NCI-H1694 treated with DMSO at 0.1 percent for 48 hours (cell line): ENCODE results near the gene TRMT61B.
A peak's percentile ranks its signal among the peaks of the same experiment; 100 is the strongest.

ENCODE experiments used
- DNase-seq: peaks from one replicate; lab custom pipeline; 2025; lab: John Stamatoyannopoulos, UW

The TRMT61B gene

DNA sequence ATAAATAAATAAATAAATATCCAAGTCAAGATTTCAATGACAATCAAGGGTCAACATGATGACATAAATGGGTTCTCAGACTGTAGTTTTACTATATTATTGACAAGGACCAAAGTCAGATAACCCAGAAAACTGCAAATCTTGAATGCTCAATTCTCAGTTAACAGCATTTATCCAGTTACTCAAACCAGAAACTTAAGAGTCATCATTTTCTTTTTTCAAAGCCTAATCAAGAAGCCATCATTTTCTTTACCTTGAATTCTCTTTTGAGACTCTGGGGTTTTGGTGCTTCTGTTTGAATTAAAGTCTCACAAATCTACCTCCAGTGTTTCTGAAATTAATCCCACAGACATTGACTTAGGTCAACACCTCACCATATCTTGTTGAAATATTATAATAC lies 14.1 kb downstream of the TRMT61B start:
- no peak for DNase-seq

DNA sequence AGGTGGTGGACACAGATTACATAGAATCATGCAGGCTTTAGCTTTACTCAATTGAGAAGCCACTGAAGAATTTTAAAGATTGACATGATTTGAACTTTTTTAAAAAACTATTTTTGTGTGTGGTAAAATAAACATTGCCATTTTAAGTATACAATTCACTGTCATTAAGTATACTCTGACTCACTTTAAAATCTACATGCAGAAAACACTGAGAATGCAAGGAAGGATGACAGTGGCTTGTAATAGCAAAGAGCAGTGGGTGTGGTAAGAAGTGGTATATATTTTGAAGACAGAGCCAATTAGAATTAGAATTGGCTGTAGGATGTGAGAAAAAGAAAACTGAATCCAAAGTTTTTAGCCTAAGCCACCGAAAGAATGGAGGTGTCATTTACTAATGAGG lies 14.9 kb downstream of the TRMT61B start:
- DNase-seq: no peak

DNA sequence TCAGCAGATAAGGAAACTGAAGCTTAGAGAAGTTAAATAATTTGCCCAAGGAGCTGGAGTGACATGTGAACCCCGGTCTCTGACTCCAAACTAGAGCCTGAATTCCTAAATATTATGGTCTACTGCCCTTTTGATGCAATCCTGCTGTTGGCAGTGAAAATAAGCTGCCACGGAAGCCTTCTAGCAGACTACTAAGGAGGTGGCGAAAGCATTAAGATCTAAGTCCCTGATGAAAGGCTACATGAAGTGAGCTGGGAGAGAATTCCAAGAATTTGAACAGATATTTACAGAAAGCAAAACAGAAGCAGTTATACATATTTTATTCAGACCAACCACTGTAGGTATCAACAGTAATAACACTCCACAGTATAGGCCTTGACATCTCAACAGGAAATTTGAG lies 28.1 kb downstream of the TRMT61B start:
- DNase-seq: no peak

DNA sequence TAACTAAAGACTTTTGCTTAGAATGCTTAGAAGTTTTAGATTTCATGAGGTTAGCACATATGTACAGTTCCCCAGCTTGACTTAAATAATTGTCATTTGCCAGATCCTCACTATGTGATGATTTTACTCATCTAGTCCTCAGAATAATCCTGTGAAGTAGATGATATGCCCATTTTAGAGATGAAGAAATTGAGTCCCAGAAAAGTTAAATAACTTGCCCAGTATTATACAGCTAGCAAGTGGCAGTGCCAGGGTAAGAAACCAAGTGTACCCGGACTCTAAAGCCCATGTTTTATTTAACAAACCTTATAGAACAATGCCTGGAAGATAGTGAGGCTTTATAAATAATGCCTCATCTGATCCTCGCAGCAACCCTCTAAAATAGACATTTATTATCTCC lies 31.1 kb downstream of the TRMT61B start:
- no peak for DNase-seq

DNA sequence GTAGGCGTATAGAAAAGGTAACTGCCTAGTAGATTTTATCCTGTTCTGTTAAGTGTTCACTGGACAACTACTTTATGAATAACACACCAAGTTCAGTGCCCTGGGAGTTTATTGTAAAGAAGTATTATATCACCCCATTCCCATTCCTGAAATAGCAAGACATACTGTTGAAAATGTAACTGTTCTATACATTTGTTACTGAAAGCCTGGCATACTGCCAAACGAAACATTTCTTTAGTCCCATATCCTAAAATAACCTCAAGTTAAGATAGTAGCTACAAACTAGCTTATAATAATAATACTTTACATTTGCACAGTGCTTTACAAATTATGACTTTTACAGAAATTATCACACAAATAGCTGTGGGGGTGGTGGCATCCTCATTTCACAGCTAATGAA lies 34.3 kb downstream of the TRMT61B start:
- no peak for DNase-seq

DNA sequence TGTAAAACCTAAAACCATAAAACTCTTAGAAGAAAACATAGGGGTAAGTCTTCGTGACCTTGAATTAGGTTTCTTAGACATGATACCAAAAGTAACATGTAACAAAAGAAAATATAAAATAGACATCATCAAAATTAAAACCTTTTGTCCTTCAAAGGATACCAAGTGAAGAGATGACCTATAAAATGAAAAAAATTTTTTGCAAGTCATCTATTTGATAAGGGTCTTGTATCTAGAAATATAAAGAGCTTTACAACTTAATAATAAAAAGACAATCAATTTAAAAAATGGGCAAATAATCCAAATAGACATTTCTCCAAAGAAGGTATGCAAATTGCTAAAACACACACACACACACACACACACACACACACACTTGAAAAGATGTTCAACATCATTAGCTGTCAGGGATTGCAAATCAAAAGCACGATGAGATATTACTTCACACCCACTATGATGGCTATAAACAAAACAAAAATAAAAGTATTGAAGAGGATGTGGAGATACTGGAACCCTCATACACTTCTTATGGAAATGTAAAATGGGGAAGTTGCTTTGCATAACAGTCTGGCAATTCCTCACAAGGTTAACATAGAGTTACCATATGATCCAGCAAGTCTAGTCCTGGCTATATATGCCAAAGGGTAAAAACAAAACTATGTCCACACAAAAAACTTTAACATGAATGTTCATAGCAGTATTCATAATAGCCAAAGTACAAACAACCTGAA lies 36.2 kb downstream of the TRMT61B start:
- no peak for DNase-seq

DNA sequence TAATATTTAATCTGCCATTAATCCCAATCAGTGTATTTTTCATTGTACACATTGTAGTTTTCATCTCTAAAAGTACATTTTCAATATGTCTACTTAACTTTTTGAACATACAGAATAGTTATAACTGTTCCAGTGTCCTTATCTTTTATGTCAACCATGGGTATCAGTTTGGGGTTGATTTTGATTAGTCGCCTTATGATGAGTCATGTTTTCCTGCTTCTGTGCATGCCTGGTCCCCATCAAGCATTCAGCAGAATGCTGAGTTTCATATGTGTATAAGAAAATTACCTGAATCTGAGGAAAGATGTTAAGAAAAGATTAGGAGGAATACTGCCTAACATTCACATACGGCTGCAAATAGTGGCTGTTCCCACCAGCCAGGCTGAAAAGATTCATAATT lies 41.7 kb downstream of the TRMT61B start:
- DNase-seq: no peak

DNA sequence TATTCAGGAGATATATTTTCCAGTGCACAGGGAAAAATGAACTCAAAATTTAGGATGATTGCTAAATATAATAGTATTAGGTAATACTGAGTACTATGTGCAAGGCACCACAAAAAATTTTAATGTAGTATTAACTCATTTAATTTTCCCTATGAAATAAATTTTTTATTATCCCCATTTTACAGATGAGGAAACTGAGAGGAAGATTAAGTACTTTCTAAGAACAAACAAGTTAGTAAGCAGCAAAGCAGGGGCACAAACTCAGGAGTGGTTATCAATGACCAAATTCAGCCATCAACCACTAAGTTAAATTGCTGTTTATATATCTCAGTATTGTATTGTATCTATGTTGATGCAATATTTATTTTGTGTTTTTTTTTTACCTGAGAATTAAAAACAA lies 45.2 kb downstream of the TRMT61B start:
- no peak for DNase-seq

DNA sequence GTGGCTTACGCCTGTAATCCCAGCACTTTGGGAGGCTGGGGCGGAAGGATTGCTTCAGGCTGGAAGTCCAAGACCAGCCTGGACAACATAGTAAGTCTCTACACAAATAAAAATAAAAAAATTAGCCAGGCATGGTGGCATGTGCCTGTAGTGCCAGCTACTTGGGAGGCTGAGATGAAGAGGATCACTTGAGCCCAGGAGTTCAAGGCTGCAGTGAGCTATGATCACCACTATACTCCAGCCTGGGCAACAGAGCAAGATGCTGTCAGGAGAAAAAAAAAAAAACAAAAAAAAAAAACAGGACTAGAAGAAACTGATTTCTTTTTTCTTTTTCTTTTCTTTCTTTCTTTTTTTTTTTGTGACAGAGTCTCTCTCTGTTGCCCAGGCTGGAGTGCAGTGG lies 45.9 kb downstream of the TRMT61B start:
- DNase-seq: no peak

DNA sequence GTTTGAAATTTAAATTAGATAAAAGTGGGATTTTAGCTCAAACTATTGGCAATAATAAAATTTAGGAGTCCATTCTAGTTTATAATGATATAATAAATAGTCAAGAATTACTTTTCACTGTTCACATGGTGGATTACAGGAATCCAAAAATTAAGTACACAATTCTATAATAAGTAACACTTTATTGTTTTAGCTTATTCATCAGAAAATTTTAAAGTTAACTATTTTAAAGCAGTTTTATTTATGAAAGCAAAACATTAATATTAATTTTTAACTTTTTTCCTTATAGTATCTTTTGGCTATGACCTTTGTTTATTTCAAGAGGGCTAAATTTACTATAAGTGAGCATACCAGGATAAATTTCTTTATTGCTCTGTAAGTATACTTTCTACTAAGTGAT lies 48.1 kb downstream of the TRMT61B start:
- DNase-seq: no peak

DNA sequence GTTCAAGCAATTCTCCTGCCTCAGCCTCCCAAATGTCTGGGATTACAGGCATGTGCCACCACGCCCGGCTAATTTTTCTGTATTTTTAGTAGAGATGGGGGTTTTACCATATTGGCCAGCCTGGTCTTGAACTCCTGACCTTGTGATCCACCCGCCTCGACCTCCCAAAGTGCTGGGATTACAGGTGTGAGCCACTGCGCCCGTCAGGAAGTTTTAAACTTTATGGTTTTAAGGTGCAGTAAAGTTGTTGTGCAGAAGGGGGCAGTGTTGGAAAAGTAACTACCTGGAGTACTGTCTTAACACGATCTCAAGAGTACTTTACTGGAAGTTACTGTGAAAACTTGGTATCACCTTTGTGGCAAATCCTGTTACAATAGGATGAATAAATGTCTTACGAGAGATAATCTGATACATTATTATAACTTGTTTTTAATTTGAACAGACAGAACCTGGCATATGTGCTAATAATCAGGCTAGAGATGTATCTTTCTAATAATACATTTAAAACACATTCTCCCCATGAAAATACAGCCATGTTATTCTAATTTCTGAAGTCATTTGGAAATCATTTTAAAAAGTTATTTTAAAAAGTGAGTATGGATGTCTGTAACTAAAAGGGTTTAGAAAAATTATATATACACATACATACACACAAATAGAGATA lies 48.7 kb downstream of the TRMT61B start:
- DNase-seq: peak; percentile 48

DNA sequence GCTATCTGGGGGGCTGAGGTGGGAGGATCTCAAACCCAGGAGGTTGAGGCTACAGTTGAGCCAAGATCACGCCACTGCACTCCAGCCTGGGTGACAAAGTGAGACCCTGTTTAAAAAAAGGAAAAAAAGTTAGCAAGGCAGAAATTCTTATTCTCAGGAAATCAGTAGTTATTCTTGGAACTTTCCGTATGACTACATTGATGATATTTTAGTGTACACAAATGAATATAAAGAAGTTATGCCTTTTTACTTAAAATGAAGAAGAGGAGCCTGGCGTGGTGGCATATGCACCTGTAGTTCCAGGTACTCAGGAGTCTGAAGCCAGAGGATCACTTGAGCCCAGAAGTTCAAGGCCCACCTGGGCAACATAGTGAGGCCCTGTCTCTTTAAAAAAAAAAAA lies 52.1 kb downstream of the TRMT61B start:
- DNase-seq: no peak

DNA sequence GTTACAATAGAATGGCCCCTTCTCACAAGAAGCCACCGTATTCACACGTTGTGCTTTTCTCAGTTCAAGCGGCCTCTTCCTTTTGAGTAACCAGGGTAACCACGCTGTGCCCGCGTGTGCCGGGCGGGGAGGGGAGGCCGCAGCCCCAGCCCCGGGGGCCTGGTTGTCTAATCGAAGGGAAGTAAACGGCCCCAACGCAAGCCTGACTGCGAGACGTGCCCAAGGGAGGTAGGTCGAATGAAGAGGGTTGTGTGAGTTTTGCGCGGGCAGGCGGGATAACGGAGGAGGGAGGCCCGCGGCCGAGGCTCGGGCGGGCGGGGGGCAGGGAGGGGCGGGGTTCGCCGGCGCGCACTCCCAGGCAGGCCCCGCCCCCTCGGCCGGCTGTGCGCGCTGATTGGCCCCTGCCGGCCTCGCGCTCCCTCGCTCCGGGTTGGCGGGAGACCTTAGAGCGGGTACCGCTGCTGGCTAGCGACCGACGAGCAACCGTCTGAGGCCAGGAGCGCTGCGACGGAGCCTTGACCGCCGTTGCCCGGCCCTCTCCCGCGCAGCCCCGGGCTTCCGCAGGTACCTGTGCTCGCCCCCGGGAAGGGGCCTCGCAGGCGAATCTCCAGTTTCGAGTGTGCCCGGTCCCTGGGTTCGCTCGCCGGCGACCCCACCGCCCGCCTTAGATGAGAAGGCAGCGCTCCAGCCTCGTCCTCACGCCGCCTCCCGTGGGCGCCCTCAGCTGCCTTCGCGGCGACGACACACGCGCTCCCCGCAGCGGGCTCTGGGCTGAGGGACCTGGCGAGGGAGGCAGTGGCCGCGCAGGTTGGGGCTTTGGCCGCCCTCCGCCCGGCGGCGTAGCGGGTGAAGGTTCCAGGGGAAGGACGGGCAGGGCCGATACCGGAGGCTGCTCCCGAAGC lies 59.5 kb downstream of the TRMT61B start, which contains the start of gene SPDYA:
Gene SPDYA, plus strand, starts transcription at position 451 of the 902 bp plus-strand sequence. CDS start 5,181 bp downstream, outside the sequence.
- DNase-seq: peak; percentile 33

DNA sequence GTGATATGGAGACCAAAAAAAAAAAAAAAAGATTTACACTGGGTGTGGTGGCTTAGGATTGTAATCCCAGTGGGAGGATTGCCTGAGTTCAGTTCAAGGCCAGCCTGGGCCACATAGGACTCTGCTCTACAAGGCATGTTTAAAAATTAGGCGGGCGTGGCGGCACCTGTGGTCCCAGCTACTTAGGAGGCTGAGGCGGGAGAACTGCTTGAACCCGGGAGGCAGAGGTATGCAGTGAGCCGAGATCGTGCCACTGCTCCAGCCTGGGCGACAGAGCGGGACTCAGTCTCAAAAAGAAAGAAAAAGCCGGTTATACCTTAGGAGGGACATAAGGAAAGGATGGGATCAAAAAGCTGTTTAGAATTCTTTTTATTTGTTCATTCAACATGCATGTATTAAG lies 60.2 kb downstream of the TRMT61B start:
- DNase-seq: no peak

DNA sequence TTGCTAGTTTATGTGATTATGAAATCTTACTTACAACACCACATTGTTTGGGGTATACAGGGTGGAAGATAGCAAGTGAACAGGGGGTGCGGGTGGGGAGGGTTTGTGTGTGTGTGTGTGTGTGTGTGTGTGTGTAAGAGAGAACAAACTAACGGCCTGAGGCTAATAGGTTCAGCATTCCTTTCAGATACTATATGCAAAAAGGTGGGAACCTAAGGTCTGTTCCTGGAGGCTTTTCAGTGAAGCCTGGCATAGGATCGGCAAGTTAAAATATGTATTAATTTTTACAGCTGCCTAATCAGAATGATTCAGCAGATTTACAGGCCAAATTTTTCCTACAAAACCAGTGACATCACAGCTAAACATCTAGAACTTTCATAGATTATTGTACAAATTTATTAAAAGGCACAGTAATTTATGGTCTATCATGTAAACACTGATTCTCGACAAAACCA lies 67.1 kb downstream of the TRMT61B start:
- no peak for DNase-seq

DNA sequence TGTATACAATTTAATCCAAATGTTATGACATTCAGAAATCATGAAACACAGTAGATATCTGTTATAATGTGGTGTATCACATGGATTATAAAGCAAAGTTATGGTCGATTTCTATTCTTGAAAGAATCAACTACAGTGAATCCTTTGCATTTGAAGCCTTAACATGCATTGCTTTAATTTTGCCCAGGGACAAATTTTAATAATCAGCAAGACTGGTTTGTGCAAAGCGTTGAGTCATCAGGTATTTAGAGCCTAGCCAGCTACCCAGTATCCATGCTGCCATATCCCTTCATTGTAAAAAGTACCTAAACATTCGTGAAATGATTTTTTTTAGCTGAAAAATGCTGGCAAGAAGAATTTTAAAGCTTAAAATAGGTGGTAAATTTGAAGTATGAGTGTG lies 68.4 kb downstream of the TRMT61B start:
- no peak for DNase-seq
